Measurements from ENCODE around the gene LMOD3. TPM values are rescaled to one million over a fixed set of nuclear protein-coding genes. Genes with fewer than 3 reads are reported as not detected.
A peak's percentile ranks its signal among the peaks of the same experiment; 100 is the strongest.

LMOD3 gene
- total RNA-seq, 4 donors from 2014 or later: not detected

DNA sequence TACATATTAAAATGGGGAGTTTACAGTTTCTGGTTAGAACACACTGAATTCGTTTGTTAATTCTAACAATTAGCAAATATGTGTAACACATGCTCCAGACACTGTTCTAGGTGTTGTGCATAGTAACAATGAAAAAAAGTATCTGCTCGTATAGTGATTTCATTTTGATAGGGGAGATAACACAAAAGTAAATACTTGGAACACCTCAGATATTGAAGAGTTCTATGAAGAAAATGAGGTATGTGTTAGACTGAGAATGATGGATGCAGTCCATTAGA, 63.5 kb downstream of the LMOD3 start:
- H3K27ac ChIP-seq: peak overlapping the region; percentile 37 to 65 (median 54)
- TF ChIP-seq, protein P1, sequence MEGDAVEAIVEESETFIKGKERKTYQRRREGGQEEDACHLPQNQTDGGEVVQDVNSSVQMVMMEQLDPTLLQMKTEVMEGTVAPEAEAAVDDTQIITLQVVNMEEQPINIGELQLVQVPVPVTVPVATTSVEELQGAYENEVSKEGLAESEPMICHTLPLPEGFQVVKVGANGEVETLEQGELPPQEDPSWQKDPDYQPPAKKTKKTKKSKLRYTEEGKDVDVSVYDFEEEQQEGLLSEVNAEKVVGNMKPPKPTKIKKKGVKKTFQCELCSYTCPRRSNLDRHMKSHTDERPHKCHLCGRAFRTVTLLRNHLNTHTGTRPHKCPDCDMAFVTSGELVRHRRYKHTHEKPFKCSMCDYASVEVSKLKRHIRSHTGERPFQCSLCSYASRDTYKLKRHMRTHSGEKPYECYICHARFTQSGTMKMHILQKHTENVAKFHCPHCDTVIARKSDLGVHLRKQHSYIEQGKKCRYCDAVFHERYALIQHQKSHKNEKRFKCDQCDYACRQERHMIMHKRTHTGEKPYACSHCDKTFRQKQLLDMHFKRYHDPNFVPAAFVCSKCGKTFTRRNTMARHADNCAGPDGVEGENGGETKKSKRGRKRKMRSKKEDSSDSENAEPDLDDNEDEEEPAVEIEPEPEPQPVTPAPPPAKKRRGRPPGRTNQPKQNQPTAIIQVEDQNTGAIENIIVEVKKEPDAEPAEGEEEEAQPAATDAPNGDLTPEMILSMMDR (IDR thresholded peaks at IDR 0.05): no peak
- no peak for TF ChIP-seq POLR2A (IDR thresholded peaks at IDR 0.05)
- no peaks in the 10 kb centered on the region for H3K9me3 ChIP-seq
- no peak overlapping the region for H3K4me3 ChIP-seq
- no peak for DNase-seq
- H3K27me3 ChIP-seq: no peaks in the 10 kb centered on the region
- no peaks in the 10 kb centered on the region for H3K4me1 ChIP-seq
- peaks cover 0 to 66% (median 0%) of the 10 kb centered on the region in 3 donors for H3K36me3 ChIP-seq

DNA sequence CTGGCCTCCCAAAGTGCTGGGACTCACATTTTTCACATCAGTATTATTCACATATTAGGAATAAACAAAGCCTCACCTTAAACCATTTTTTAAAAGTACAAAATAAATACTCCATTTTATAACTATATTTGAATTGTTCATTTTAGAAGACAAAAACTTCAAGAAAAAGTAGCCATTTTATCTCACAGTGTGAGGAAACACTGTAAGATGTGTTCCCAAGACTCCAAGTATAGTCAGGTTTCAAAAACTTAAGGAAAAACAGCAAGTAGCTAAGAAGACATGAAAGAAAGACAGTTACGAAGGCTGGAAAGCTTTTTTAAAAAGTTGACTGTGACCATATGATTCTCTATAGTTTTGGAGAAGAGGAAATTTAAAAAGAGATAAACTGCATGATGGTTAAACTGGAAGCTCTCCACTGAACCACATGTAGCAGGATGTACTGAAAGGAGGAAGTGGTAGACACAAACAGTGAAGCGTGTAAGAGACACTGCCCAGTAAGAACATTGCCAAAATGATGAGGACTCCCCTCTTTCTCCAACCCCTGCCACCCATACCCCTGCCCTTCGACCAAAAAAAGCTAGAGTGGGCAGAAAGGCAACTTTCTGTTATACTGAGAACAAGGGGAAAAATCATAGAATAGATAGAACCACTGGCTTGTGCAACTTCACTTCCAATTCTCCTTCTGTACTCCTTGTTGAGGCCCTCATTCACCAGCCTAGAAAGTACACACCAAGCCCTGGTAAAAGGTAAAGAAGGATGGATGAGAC, 64.0 kb downstream of the LMOD3 start:
- Histone ChIP-seq H3K27me3 (no peaks in the 10 kb centered on the region), H3K9me3 (no peaks in the 10 kb centered on the region), H3K4me3 (no peak overlapping the region), H3K36me3 (peaks cover 0 to 71% (median 0%) of the 10 kb centered on the region in 3 donors), H3K27ac (peak overlapping the region; percentile 37 to 65 (median 54)), H3K4me1 (no peaks in the 10 kb centered on the region)
- no peak for TF ChIP-seq POLR2A (IDR thresholded peaks at IDR 0.05)
- TF ChIP-seq, protein P1 (IDR thresholded peaks at IDR 0.05): no peak
- no peak for DNase-seq

Other genes with a start within 250 kb of the LMOD3 start
- gene TAFA4, start 190.0 kb downstream of the LMOD3 start, total RNA-seq: not detected
- gene EOGT, start 108.9 kb downstream of the LMOD3 start, total RNA-seq: 10 to 100 TPM; 11.4 to 38.0 (median 17.8) TPM
- gene TMF1, start 70.3 kb downstream of the LMOD3 start, total RNA-seq: 10 to 100 TPM; 36.8 to 49.5 (median 47.1) TPM
- 10 to 100 TPM; 28.9 to 64.5 (median 59.8) TPM for gene UBA3, start 42.2 kb downstream of the LMOD3 start, total RNA-seq
- 10 to 100 TPM; 51.0 to 92.5 (median 82.4) TPM for gene ARL6IP5, start 37.7 kb downstream of the LMOD3 start, total RNA-seq

Data from Peyer's patch (tissue), 4 donors.